HepG2 (cell line): ENCODE results near the gene SETD5. TPM values are rescaled to one million over a fixed set of nuclear protein-coding genes. Genes with fewer than 3 reads are reported as not detected.
A peak's percentile ranks its signal among the peaks of the same experiment; 100 is the strongest.

Experiments
- HIVEP1 ChIP-seq: sonication (generic); formaldehyde crosslinking; IDR thresholded peaks from 2 replicates; pipeline ENCODE4 v1.4.0; 2020; ENCODE audit warnings: mild to moderate bottlenecking, missing genetic modification reagents
- MBD4 ChIP-seq: IDR thresholded peaks from 2 replicates; pipeline ENCODE4 v1.6.1; 2012; ENCODE audit warnings: low read length, inconsistent platforms, borderline replicate concordance
- NFRKB ChIP-seq: fragments of 450-650 bp; IDR thresholded peaks from 2 replicates; pipeline ENCODE4 v1.6.1; 2017
- NFYC ChIP-seq: IDR thresholded peaks from 2 replicates; pipeline ENCODE4 v1.6.1; 2016; ENCODE audit warnings: missing genetic modification reagents, missing compliant biosample characterization
- NPAS2 ChIP-seq: sonication (generic); formaldehyde crosslinking; IDR thresholded peaks from 2 replicates; pipeline ENCODE4 v1.8.0; 2022; ENCODE audit warnings: mild to moderate bottlenecking, missing genetic modification reagents, borderline replicate concordance
- PCBP1 ChIP-seq: fragments of 200-400 bp; formaldehyde crosslinking; IDR thresholded peaks from 2 replicates; pipeline ENCODE4 v1.6.1; 2017; ENCODE audit warnings: mild to moderate bottlenecking, low read depth, low read length, borderline replicate concordance
- RFXAP ChIP-seq: sonication (generic); formaldehyde crosslinking; IDR thresholded peaks from 2 replicates; pipeline ENCODE4 v1.4.0; 2020; ENCODE audit warnings: missing genetic modification reagents, borderline replicate concordance
- RORA ChIP-seq: sonication (generic); formaldehyde crosslinking; IDR thresholded peaks from 2 replicates; pipeline ENCODE4 v1.5.0; 2020; ENCODE audit warnings: mild to moderate bottlenecking, missing genetic modification reagents, moderate library complexity
- SIX1 ChIP-seq: sonication (generic); formaldehyde crosslinking; IDR thresholded peaks from 2 replicates; pipeline ENCODE4 v1.4.0; 2020; ENCODE audit warnings: missing genetic modification reagents, borderline replicate concordance
- SOX6 ChIP-seq, 2 experiments: fragments of 450-650 bp in 1 of 2; sonication (generic) in 1 of 2; formaldehyde crosslinking in 1 of 2; IDR thresholded peaks; 2 replicates each; pipeline versions ENCODE4 v1.4.0 to v1.6.1; 2017 to 2020; ENCODE audit warnings: antibody characterized with exemption in 1 of 2, mild to moderate bottlenecking in 1 of 2, missing genetic modification reagents in 1 of 2
- TFDP2 ChIP-seq: sonication (generic); formaldehyde crosslinking; IDR thresholded peaks from 2 replicates; pipeline ENCODE4 v1.4.0; 2020; ENCODE audit warnings: missing genetic modification reagents
- TRIM22 ChIP-seq: fragments of 450-650 bp; IDR thresholded peaks from 2 replicates; pipeline ENCODE4 v1.6.1; 2017
- U2AF2 ChIP-seq: fragments of 200-400 bp; formaldehyde crosslinking; IDR thresholded peaks from 2 replicates; pipeline ENCODE4 v1.6.1; 2017; ENCODE audit warnings: low read depth, mild to moderate bottlenecking, low read length
- XBP1 ChIP-seq: sonication (generic); formaldehyde crosslinking; IDR thresholded peaks from 2 replicates; pipeline ENCODE4 v1.5.0; 2020; ENCODE audit warnings: missing genetic modification reagents
- ZBTB42 ChIP-seq: sonication (generic); formaldehyde crosslinking; IDR thresholded peaks from 2 replicates; pipeline ENCODE4 v1.5.0; 2020; ENCODE audit warnings: mild to moderate bottlenecking, missing genetic modification reagents
- ZBTB46 ChIP-seq: sonication (generic); formaldehyde crosslinking; IDR thresholded peaks from 2 replicates; pipeline ENCODE4 v1.4.0; 2020; ENCODE audit warnings: mild to moderate bottlenecking, missing genetic modification reagents, borderline replicate concordance
- ZNF33A ChIP-seq: sonication (generic); formaldehyde crosslinking; IDR thresholded peaks from 2 replicates; pipeline ENCODE4 v1.5.1; 2020; ENCODE audit warnings: missing genetic modification reagents, mild to moderate bottlenecking, moderate library complexity, borderline replicate concordance
- ZNF564 ChIP-seq: sonication (generic); formaldehyde crosslinking; IDR thresholded peaks from 2 replicates; pipeline ENCODE4 v1.8.1; 2023; ENCODE audit warnings: mild to moderate bottlenecking, missing genetic modification reagents
- ZNF691 ChIP-seq: sonication (generic); formaldehyde crosslinking; IDR thresholded peaks from 2 replicates; pipeline ENCODE4 v1.4.0; 2020; ENCODE audit warnings: missing genetic modification reagents, low read depth, mild to moderate bottlenecking, borderline replicate concordance
- ZNF746 ChIP-seq: sonication (generic); formaldehyde crosslinking; IDR thresholded peaks from 2 replicates; pipeline ENCODE4 v1.8.0; 2022; ENCODE audit warnings: mild to moderate bottlenecking, missing genetic modification reagents
- polyA plus RNA-seq, 8 experiments: library from polyadenylated mRNA; depleted of rRNA in 3 of 8; stranded (reverse) in 7 of 8; unstranded in 1 of 8; fragments of >200 nt; fragmentation: Illumina TruSeq in 4 of 8; extraction: Trizol in 4 of 8; gene quantifications; 2 replicates each; pipeline versions ENCODE4 v1.2.1 to v1.2.3, GENCODE V29; 2011 to 2016; ENCODE audit warnings: low read depth in 4 of 8, missing spikeins in 1 of 8, mixed read lengths in 1 of 8; ENCODE audit not compliant: insufficient read depth in 1 of 8
- total RNA-seq, 5 experiments: library from RNA; depleted of rRNA; stranded (reverse); fragments of >200 nt; fragmentation: Illumina TruSeq; extraction: Trizol; gene quantifications; 2 replicates each; pipeline ENCODE4 v1.2.3, GENCODE V29; 2016; ENCODE audit warnings: low read depth in 1 of 5

SETD5 gene
- total and polyA plus RNA-seq, 2 of the 13 experiments (the other 11 are each of a cell fraction or from before 2014, with no cell fraction given), result 46.8 to 95.8 TPM

GRCh38 chr3:9362731-9363530, 34.5 kb upstream of the SETD5 start, which contains the start of gene THUMPD3 (continued):
- TF ChIP-seq PCBP1 (peak; percentile 63; the same call in 1 of the 2 replicates), HIVEP1 (CRISPR knock-in tag) (peak; percentile 92), ZBTB46 (CRISPR knock-in tag) (no peak), NFRKB (peak; percentile 28; the same call in 1 of the 2 replicates), RFXAP (peak; percentile 72; the same call in 1 of the 2 replicates), SIX1 (CRISPR knock-in tag) (no peak), RORA (CRISPR knock-in tag) (no peak), TRIM22 (no peak), ZNF564 (peak; percentile 63), ZNF691 (CRISPR knock-in tag) (peak; percentile 86; the same call in 1 of the 2 replicates), ZNF746 (CRISPR knock-in tag) (peak; percentile 60; the same call in 1 of the 2 replicates), NFYC (CRISPR knock-in tag) (peak; percentile 72), ZNF33A (no peak), MBD4 (no peak), U2AF2 (no peak), NPAS2 (no peak), ZBTB42 (CRISPR knock-in tag) (0 out of 2 replicates have a peak, but pooled peaks have one; percentile 52), TFDP2 (peak; percentile 89), XBP1 (CRISPR knock-in tag) (no peak; the same call in 1 of the 2 replicates), SOX6 (IDR thresholded peaks at IDR 0.05) (no peak), SOX6 (CRISPR knock-in tag; IDR thresholded peaks at IDR 0.05) (peak; percentile 39; the same call in 1 of the 2 replicates)
